HG02759 (cell line): ENCODE data around the gene TERT.

Experiments
- ATAC-seq: cut with Tn5 transposase; IDR thresholded peaks from one replicate; pipeline ENCODE4 v1.9.1; 2021; ENCODE audit warnings: mild to moderate bottlenecking, moderate library complexity; ENCODE audit not compliant: unreplicated experiment

The TERT gene

DNA sequence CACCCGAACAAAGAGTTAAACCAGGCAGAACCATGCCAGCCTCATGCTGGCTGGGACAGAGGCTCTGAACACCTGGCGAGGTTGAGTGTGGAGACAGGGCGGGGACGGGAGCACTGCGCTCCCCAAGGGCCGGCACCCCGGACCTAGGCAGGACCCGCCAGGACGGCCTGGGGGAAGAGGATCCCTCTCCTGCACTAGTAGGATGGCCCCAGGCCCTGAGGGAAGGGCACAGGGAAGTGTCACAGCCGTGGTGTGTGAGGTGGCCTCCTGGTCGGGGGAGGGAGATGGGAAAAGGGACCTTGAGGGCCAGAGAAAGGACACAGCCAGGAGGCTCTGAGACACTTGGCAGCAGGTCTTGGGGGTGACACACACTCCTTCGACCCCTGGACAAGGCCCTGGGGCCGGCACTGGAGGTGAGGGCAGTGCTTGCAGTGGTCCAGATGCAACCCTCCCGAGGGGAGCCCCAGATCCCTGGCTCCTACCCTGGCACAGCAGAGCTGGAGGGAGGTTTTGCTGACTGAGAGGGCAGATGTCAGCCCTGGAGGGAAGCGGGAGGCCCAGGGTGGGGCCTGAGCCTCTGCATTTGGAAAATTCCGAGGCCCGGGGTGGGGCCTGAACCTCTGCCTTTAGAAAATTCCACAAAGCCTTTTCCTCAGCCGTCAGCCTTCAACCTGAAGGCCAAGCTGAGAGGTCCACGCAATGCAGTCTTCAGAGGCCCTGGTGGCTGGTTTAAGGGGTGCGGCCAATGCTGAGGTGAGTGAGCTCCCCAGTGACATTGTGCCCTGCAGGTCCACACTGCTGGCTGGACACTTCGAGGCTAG, 24.8 kb upstream of the TERT start:
- ATAC-seq, result no peak

DNA sequence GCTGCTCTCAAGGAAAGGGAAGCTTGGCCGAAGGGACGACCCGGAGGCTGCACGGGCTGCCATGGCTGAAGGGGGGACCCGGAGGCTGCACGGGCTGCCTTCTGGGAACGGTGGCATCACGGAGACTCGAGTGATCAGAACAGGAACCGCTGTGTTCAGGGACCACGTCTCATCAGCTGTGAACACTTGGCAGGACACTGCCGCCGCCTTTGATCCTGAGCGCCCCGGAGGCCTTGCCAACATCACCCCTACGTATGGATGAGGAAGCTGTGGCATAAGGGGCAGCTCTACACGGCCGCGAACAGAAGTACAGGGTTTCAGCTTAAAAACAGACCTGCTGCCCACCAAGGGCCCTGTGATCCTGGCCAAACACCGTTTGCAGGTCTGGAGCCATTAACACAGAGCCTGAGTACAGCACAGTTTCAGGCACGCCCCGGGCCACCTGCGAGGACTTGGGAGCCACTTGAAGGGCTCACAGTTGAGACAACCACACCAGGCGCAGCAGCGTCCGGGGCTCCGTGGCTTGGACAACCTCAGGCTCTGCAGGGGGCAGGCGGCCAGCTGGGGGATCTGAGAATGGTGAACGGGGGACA, 23.9 kb upstream of the TERT start:
- ATAC-seq, result no peak

DNA sequence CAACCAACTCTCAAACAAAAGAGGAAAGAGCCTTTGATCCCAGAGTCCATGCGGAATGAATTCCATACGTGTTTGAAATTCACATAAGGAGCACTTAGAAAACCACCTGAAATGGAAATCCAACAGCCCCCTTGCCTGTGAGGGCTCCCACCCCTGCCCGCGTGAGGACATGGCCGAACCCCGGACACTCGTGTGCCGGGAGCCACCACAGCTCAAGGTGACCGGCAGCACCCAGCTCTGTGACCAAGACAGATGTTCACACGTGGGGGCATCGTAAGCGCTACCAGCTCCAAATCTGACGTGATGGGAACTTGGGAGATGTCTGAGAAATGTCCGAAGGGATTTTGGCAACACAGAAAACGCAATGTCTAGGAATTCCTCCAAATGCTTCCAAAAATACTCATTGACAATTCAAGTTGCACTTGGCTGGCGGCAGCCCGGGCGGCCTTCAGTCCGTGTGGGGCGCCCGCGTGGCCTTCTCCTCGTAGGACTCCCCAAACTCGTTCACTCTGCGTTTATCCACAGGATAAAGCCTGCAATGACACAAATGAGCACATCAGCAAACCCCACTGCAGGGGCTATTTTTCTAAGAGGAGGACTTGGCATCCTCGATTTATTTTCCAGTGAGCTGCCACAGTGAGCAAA, 23.2 kb upstream of the TERT start:
- ATAC-seq, result no peak

DNA sequence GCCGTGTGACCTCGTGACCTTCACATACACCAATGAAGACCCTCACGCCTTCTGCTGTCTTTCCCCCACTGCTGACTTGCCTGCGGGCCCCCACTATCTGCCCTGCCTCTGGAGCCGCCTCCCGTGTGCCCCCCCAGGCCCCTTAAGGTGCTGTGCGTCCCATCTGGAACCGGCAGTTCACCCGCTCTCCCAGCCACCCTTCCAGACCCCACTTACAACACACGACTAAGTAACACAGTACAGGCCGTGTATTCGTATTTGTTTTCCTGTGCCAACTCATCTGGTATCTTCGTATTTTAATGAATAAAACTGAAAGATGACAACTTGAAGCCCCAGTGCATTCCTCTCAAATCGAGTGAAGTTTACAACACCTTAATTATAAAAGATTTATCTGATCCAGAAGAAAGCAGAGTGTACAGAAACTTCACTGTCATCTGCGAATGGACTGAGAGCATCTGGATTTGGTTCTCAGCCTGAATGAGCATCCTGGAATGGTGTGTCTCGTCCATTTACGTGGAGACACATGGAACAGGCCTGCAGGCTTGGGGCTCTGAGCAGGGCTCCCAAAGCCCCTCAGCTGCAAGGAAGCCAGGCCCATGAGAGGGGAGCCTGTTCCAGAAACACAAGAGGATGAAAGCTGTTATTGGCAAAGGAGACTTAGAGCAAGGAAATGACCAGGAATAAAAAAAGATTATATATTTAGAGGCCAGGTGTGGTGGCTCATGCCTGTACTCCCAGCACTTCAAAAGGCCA, 21.9 kb upstream of the TERT start:
- no peak for ATAC-seq

DNA sequence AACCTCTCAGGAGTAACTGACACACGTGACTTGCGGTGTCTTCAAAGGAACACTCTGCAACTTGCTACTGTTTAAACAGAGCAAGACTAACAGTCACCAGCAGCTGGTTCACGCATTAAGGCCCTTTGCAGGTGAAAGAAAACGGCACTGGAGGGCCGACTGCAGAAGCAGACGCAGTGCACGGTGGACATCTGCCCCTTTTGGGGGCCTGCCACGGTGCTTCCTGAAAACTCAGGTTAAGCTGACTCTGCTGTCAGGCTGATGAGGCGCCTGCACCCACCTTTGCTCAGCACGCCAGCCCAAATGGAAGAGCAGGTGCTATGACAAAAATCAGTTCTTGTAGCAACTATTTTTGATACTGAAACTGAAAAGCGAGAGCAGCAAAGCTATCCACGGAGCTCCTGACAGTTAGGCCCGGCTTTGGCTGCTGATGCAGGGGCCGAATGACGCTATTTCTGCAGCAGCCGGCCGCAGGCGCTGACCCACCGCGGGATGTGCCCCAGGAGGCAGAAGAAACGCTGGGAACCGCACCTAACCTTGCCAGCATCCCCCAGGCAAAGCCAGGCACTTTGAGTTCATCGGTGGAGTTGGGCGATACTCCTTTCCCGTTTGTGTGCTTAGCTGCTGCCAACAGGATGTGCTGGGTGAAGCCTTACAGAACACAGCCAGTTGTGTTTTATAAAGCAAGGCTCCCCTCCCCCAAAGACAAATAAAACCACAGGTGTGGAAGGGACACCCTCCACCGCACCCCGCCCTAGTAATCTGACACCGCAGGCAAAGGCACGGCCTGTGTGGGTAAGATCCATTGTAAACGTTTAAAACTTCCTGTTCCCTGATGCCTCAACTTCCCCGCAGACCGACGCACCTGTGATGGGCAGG, 21.1 kb upstream of the TERT start:
- ATAC-seq, result peak; percentile 57

DNA sequence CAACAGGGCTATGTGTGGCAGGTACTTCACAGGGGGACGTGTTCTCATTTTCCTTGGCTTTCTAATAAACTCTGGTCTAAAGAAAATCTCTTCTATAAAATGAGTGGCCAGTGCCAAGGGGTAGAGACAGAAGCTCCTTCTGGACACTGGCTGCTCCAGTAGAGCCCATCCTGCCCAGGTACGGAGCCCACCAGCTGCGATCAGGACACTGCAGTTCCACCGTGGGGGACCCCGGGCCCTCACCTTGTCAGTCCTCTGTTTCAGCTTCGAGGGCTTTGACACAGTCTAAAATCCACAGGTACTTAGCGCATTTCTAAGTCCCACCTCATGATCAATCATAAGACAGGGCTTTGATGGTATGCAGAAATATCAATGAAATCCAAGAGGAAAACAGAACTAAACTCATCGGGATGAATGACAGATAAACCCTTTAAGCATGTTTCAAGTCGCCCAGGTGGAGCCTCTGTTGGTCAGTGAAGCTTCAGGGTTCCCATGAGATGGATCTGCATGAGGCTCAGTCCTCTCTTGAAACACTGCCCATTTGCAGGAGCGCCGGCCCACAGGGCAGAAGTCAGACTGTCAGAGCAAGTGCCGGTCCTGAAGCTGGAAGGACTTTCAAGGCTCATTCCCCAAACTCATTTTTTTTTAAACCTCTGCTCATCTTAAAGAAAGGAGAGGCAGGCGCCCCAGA, 20.3 kb upstream of the TERT start:
- ATAC-seq, result no peak

DNA sequence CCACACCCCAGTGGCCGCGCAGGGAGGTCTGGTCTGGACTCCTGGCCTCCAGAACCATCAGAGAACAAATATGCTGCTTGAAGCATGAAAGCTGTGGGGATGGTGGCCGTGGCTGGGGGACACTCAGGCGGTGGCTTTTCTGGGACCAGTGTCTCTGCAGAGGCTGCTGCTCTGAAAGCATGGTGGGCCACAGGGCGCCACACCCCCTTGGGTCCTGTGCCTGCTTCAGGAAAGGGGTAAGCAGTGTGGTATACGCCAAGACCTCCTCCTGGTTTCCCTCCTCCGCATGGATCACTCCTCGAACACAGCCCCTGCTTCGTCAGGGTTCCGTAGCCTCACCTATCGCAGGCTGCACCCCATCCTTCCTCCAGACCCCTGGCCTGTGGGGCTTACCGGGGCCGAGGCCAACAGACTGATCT, 19.7 kb upstream of the TERT start:
- ATAC-seq, result no peak

DNA sequence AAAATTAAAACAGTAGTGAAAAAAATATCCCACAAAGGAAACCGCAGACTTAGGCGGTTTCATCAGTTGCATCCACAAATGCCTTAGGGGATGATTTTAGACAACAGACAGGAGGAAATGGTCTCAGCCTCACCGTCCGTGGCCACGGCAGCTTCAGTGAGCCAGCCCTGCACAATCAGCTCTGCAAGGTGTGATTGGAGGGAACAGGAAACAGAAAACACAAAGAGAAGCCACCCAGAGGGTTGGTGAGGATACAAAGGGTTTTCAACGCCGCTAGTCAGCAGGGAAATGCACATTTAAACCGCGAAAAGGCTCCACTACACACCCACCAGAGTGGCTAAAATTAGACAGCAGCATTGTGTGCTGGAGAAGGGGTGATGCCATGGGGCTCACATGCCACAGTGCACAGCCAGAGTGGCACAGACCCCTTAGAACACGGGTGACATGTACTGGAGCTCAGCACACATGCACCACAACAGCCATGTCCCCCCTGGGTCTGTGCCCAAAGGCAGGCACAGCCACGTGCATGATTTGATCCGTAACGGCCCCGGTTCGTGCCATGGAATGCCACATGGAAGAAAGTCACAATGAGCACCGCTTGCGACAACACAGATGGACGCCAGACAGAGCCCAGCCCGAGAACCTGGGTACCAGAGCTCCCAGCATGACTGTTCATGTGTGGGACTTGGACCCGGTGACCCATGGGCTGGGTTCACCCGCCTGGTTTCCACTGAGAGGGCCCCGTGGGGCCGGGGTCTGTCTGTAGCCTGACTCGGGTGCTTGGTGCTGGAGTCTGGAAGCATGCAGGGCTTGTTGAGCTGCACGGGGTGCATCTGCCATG, 18.3 kb upstream of the TERT start:
- peak; percentile 75 for ATAC-seq

DNA sequence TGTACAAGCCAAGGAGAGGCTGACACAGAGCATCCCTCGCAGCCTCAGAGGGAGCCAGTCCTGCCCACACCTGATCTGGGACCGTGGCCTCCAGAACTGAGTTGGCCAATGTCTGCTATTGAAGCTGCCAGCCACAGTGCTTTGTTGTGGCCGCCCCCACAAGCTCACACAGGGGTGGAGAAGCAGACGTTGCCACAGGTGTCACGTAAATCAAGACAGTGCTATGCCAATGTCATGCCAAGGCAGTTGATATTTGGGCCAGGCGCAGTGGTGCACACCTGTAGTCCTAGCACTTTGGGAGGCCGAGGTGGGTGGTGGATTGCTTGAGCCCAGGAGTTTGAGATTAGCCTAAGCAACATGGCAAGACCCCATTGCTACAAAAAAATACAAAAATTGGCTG, 17.3 kb upstream of the TERT start:
- no peak for ATAC-seq

DNA sequence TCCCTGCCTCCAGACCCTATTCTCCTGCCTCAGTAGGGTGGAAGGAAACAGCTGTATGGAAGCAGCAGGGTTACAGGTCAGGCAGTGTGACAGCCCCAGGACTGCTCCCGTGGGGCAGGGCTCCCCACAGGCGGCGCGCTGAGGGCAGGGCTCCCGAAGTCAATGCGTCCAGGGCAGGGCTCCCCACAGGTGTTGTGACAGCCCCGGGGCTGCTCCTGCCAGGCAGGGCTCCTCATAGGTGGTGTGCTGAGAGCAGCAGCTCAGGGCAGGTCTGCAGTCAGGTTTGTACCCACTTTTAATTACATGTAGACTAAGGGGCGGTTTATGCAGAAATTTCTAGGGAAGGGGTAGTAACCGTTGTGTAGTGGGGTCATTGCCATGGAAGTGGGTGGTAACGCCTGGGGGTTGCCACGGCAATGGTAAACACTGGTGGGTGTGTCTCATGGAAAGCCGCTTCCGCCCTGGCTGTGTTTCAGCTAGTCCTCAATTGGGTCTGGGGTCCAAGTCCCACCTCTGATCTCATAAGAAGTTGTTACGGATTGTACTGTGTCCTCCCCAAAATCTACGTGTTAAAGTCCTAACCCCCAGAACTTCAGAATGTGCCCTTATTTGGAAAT, 16.7 kb upstream of the TERT start:
- ATAC-seq, result no peak

DNA sequence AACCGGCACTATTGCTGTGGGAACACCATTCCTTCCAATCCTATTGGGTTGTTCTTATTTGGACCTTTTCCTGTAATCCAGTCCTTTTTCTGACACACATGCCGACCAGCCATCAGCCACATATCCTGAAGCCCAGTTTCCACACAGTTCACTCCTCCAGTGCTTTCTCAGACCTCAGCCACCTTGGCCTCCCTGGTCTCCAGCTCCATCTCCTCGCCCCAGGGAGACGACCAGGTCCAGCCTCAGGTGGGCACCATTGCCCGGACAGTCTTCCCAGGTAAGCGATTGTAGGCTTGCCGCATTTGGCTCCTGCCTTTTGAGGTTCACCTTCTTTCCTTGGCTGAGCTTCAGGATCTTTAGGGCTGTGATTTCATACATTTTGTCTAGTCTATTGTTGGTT, 15.2 kb upstream of the TERT start:
- ATAC-seq, result no peak

DNA sequence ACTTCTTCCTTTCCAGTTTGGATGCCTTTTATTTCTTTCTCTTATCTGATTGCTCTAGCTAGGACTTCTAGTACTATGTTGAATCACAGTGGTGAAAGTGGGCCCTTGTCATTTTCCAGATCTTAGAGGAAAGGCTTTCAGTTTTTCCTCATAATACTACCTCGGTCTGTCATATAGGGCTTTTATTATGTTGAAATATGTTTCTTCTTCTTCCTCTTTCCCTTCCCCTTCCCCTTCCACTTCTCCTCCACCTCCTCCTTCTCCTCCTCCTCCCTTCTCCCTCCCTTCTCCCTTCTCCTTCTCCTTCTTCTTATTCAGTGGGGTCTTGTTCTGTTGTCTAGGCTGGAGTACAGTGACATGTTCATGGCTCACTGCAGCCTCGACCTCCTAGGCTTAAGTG, 9.2 kb upstream of the TERT start:
- no peak for ATAC-seq

DNA sequence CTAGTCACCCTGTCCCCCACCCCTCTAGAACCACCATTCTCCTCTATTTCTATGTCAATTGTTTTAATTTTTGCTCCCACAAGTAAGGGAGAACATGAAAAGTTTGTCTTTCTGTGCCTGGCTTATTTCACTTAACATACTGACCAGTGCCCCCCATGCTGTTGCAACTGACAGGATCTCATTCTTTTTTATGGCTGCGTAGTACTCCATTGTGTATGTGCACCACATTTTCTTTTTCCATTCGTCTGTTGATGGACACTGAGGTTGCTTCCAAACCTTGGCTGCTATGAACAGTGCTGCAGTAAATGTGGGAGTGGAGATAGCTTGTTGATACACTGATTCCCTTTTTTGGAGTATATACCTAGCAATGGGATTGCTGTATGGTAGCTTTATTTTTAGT, 7.4 kb upstream of the TERT start:
- no peak for ATAC-seq

DNA sequence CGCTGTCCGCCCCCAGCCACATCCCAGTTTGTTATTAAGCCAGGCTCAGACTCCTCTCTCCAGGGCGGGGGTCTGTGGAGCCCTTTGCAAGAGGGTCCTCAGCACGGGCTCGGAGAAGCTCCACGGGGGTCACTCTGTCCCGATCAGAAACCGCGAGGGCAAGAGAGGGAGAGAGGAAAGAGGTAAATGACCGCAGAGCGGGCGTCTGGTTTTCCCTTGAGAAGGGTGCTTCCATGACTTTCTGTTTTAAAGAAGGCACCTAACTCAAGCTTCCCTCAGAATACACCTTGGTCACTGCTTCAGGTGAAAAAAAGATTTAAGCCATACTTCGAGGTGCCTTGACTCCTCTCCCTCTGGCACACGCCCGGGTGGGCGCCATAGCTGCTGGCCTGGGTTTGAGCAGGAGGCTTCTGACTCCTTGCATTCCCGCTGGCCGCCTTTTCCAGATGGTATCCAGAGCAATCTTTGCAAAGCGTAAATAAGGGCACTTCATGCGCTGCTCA, 5.8 kb upstream of the TERT start:
- ATAC-seq, result no peak

DNA sequence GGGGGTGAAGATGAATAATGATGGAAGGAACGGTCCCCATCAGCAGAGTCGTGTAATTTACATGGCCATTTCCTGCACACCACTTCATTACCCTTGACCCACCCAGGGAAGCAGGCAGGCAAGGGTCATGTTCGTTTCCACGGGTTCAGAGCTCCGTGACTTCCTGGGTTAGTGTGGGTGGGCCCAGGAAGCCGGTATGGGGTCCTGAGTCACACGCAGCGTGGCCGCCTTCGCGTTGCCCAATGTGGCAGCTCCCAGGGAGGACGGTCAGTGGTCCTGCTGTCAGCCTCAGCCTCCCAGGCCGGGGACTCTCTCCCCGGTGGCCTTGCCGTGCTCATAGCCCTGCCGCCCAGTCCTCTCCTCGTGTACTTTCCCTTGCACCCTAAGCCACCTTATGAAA, 5.1 kb upstream of the TERT start:
- no peak for ATAC-seq

DNA sequence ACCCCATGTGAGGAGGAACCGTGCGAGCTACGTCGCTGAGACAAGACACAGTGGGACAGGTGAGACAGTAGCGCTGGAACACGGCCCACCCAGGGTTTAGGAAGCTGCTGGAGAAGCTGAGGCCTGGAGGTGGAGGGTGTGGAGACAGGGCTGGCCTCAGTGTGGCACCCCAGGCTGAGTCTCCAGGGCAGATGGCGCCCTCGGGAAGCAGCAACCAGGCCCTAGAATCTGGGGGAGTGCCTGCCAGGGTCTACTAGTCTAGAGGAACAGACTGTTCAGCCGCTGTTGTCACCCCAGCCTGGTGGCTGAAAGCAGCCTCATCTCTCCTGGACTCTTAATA, 4.6 kb upstream of the TERT start:
- no peak for ATAC-seq

DNA sequence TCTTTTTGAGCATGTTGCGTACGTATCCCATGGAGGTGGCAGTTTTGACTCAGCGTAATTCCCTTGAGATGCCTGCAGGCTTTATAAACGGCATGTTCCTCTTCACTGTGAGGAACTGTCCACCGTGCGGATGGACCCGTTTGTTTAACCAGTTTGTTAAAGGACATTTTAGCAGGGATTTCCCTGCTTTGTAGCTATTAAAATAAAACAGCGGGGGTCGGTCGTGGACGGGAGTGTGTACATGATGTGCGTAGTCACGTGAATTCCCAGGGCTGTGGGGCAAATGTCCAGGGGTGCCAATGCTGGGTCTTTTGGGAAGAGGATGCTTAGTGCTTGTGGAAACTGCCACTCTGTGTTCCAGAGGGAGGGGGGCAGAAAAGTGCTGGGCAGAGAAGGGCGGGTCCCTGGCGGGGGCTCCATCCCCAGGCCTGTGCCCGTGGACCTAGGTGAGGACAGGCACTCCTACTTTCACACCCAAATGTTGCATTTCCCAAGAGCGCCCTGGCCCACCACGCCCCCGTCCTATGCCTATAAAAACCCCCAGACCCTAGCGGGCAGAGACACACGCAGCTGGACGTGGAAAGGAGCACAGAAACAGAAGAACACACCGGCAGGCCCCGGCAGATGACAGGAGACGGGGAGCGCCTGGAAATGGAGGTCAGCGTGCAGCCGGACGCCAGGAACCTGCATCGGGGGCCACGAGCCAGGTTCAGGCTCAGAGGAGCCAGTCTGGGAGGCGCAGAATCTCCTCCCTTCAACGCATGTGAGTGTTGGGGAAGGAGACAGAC, 4.0 kb upstream of the TERT start:
- ATAC-seq, result no peak

DNA sequence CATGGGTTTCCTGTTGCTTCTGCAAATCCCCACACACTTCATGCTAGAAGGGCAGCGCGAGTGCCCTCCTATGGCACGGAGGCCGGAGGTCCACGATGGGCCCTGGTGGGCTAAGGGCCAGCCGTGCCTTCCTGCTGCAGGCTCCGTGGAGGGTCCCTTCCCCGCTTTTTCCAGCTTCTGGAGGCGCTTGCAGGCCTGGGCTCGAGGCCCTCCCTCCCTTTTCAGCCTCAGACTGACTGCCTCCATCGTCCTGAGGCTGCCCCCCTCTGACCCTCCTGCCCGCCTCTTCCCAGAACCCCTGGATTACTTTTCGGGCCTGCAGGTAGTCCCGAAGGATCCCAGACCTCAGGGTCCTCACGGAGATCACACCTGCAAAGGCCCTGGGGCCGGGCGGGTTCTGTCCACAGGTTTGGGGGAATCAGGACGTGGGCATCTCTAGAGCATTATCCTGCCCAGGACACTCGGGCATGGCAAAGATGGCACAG, 3.2 kb upstream of the TERT start:
- no peak for ATAC-seq
